Head of caudate nucleus (tissue), 42 donors: ENCODE results near the gene LVRN.
A peak's percentile ranks its signal among the peaks of the same experiment; 100 is the strongest.

Source experiments
- DNase-seq, 42 donors: peaks; one replicate each; pipeline versions ENCODE4 v3.0.0 to v3.0.0-alpha.2; 2020 to 2021; ENCODE audit warnings: mixed read lengths in 7 of 42
- intact Hi-C: fragments of 100-400 bp; cut with DNase I; formaldehyde crosslinking; loops from one replicate; pipeline ENCODE4 v1.15.0; 2022

Gene LVRN

DNA sequence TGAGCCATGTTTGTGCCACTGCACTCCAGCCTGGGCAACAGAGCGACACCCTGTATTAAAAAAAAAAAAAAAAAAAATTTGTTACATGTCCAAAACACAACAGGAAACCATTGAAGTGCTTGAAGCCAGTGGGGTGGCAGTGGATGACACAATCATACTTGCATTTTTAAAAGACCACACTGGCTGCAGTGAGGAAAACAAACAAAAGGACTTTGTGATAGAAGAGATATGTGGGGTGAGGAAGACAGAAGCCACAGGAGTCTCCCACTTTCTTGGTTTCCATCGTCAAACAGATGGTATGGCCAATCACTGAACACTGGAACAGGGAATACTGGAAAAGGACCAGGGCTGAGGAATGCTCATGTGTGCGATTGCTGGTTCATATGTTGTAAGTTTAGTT, 101.7 kb downstream of the LVRN start:
- DNase-seq, result no peak
- intact Hi-C loops, result no loop called here

DNA sequence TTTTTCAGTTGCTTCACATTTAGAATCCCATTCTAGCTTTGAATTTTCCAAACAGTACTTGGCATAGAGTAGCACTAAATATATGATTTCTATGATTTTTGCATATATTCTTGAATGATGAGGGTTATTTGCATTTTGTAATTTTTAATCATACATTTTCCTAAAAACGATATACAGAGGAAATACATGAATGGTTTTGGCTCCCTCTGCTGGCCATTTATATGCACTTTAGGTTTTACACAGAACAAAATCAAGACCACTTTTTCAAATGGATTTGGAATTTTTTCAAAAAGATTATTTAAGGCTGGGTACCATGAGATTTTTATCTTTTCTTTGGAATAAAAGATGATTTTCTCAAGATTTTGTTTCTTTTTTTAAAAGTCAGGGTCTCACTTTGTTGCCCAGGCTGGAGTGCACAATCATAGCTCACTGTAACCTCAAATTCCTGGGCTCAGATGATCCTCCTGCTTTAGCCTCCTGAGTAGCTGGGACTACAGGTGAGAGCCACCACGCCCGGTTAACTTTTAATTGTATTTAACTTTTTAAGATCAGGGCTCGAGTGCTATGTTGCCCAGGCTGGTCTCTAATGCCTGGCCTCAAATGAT, 105.9 kb downstream of the LVRN start:
- intact Hi-C loops, result no loop called here
- peak in 21 of 42 donors; percentile 15 to 85 (median 51) for DNase-seq

DNA sequence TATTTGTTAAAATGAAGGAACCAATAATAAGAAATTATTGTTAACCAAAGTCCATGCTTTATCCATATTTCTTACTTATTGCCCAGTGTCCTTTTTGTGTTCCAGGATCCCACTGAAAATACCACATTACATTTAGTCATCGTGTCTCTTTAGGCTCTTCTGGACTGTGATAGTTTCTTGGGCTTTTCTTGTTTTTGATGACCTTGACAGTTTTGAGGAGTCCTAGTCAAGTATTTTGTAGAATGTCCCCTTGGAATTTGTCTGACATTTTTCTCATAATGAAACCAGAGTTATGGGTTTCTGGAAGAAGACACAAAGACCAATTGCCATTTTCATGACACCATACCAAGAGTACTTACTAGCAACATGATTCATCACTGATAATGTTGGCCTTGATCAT, 108.9 kb downstream of the LVRN start:
- intact Hi-C loops, result no loop called here
- no peak for DNase-seq

DNA sequence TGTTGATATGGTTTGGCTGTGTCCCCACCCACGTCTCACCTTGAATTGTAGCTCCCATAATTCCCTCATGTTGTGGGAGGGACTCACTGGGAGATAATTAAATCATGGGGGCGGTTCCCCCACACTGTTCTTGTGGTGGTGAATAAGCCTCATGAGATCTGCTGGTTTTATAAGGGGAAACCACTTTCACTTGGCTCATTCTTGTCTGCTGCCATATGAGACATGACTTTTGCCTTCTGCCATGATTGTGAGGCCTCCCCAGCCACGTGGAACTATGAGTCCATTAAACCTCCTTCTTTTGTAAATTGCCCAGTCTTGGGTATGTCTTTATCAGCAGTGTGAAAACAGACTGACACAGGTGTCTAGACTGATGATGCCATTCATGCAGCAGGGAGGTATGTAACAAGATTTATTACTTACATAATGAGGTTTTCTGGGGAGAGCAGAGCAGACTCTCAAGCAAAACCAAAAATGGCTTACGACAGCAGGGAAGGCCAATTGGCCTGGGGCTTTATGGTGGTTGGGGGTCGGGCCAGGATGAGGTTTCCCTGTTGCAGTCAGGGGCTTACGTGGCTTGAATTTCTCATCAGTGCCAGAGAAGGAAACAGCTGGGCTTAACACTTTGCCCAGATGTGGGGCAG, 113.0 kb downstream of the LVRN start:
- intact Hi-C loops, result no loop called here
- peak in 1 of 42 donors; percentile 20 for DNase-seq

DNA sequence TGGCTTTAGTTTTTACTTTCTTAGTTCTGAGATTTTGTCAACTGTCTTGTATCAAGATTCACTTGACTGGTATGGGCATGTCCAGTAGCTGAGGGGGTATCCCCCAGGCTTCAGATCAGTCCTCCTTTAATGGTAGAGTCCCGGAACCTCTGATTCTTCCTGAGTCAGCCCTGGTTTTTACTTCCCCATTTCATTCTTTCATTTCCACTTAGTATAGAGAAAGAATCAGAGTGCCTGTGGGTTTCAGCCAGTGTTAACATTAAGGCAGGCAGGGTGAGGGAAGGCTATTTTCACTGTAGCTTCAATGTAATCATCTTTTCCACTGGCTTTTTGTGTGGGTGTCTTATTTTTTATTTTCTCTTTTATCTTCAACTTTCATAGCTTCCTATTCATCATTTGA, 114.2 kb downstream of the LVRN start:
- peak in 2 of 42 donors; percentile 6 for DNase-seq
- intact Hi-C loops, result no loop called here
